Measurements from ENCODE around the gene MCRIP2.
A peak's percentile ranks its signal among the peaks of the same experiment; 100 is the strongest.

The MCRIP2 gene

DNA sequence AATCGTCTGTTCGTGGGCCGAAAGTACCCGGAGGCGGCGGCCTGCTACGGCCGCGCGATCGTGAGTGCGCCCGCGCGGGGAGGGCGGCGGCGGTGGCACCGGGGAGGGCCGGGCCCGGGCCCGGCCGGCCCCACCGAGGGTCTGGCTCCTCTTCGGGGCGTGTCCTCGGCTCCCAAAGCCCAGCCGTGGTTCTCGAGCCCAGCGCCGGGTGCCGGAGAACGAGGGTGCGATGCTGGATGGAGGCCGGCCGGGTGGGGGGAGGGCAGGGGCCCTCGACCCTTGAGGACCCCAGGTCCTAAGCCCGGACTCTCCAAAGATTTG lies 39.0 kb downstream of the MCRIP2 start:
- Histone ChIP-seq H3K9me3 (ENCODE audit: control insufficient read depth, insufficient read depth, low read length) (no peaks in the 10 kb centered on the region), H3F3A (ENCODE audit: control insufficient read depth, insufficient read depth) (no peaks in the 10 kb centered on the region; the same call in 1 of the 2 replicates), H3K36me3 (ENCODE audit: control insufficient read depth, low read length) (peaks cover 39% of the 10 kb centered on the region), H3K27ac (ENCODE audit: low read depth, low read length) (peak overlapping the region; percentile 60), H3K9me2 (replicated peaks; ENCODE audit: control insufficient read depth, low read length) (no peaks in the 10 kb centered on the region), H3K4me1 (ENCODE audit: control insufficient read depth, low read length) (peaks cover 45% of the 10 kb centered on the region), H3K4me2 (ENCODE audit: low read length) (peak overlapping the region; percentile 97), H4K20me1 (ENCODE audit: control insufficient read depth, insufficient read depth, low read depth, low read length) (peaks cover 19% of the 10 kb centered on the region), H3K79me2 (ENCODE audit: control insufficient read depth, low read length) (peaks cover 36% of the 10 kb centered on the region), H3K4me3 (ENCODE audit: low read length) (peak overlapping the region; percentile 98), H3K27me3 (ENCODE audit: control insufficient read depth, low read length) (no peaks in the 10 kb centered on the region)
- TF ChIP-seq EZH2phosphoT487 (IDR thresholded peaks at IDR 0.05; ENCODE audit: borderline replicate concordance, low read length) (no peak), CTCF (IDR thresholded peaks at IDR 0.05; ENCODE audit: low read depth, low read length, poor library complexity, severe bottlenecking) (no peak)

DNA sequence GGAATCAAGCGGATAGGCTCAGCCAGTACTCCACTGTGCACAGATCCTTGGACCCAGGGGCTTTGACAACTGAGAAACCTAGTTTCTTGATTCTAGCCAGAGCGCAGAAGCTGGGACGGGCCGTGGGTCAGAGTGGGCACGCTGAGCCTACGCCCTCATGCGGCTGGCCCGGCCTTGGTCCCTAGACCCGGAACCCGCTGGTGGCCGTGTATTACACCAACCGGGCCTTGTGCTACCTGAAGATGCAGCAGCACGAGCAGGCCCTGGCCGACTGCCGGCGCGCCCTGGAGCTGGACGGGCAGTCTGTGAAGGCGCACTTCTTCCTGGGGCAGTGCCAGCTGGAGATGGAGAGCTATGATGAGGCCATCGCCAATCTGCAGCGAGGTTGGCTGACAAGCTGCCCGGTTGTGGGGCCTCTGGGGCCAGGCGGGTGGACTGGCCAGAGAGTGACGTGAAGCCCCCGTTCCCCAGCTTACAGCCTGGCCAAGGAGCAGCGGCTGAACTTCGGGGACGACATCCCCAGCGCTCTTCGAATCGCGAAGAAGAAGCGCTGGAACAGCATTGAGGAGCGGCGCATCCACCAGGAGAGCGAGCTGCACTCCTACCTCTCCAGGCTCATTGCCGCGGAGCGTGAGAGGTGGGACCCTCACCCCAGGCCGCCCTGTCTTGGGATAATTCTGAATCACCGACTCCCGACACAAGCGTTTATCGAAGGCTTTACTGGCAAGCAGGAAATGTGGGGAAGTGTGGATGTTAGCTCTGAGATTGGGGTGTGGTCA lies 39.5 kb downstream of the MCRIP2 start:
- peaks cover 45% of the 10 kb centered on the region for H3K36me3 ChIP-seq (ENCODE audit: control insufficient read depth, low read length)
- peaks cover 19% of the 10 kb centered on the region for H4K20me1 ChIP-seq (ENCODE audit: control insufficient read depth, insufficient read depth, low read depth, low read length)
- peak overlapping the region; percentile 98 for H3K4me3 ChIP-seq (ENCODE audit: low read length)
- no peaks in the 10 kb centered on the region for H3K9me3 ChIP-seq (ENCODE audit: control insufficient read depth, insufficient read depth, low read length)
- peaks cover 36% of the 10 kb centered on the region for H3K79me2 ChIP-seq (ENCODE audit: control insufficient read depth, low read length)
- TF ChIP-seq EZH2phosphoT487 (IDR thresholded peaks at IDR 0.05; ENCODE audit: borderline replicate concordance, low read length) (no peak), CTCF (IDR thresholded peaks at IDR 0.05; ENCODE audit: low read depth, low read length, poor library complexity, severe bottlenecking) (peak; percentile 40)
- H3F3A ChIP-seq (ENCODE audit: control insufficient read depth, insufficient read depth): no peaks in the 10 kb centered on the region; the same call in 1 of the 2 replicates
- H3K9me2 ChIP-seq (replicated peaks; ENCODE audit: control insufficient read depth, low read length): no peaks in the 10 kb centered on the region
- peak overlapping the region; percentile 97 for H3K4me2 ChIP-seq (ENCODE audit: low read length)
- H3K27ac ChIP-seq (ENCODE audit: low read depth, low read length): peak overlapping the region; percentile 60
- peaks cover 45% of the 10 kb centered on the region for H3K4me1 ChIP-seq (ENCODE audit: control insufficient read depth, low read length)
- H3K27me3 ChIP-seq (ENCODE audit: control insufficient read depth, low read length): no peaks in the 10 kb centered on the region

DNA sequence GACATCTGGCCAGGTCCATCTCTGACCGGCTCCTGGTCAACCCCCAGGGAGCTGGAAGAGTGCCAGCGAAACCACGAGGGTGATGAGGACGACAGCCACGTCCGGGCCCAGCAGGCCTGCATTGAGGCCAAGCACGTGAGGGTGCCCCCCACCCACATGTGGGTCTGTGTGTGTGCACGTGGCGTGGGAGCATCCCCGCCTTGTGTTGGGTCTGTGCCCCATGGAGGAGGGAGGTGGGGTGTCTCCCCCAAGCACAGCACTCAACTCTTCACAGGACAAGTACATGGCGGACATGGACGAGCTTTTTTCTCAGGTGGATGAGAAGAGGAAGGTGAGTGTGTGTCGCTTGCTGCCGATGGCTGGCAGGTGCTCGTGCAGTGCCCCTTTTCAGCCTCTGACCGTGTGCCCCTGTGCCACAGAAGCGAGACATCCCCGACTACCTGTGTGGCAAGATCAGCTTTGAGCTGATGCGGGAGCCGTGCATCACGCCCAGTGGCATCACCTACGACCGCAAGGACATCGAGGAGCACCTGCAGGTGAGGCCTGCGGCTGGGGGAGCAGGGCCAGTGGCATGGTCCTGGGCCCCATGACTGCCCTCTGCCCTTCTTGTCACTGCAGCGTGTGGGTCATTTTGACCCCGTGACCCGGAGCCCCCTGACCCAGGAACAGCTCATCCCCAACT lies 40.3 kb downstream of the MCRIP2 start:
- Histone ChIP-seq H3K79me2 (ENCODE audit: control insufficient read depth, low read length) (peaks cover 36% of the 10 kb centered on the region), H3K9me3 (ENCODE audit: control insufficient read depth, insufficient read depth, low read length) (no peaks in the 10 kb centered on the region), H3K4me2 (ENCODE audit: low read length) (peak overlapping the region; percentile 97), H3K36me3 (ENCODE audit: control insufficient read depth, low read length) (peaks cover 52% of the 10 kb centered on the region), H3K27me3 (ENCODE audit: control insufficient read depth, low read length) (no peaks in the 10 kb centered on the region), H3F3A (ENCODE audit: control insufficient read depth, insufficient read depth) (no peaks in the 10 kb centered on the region; the same call in 1 of the 2 replicates), H3K4me1 (ENCODE audit: control insufficient read depth, low read length) (peaks cover 45% of the 10 kb centered on the region), H3K9me2 (replicated peaks; ENCODE audit: control insufficient read depth, low read length) (no peaks in the 10 kb centered on the region), H3K4me3 (ENCODE audit: low read length) (peak overlapping the region; percentile 98), H4K20me1 (ENCODE audit: control insufficient read depth, insufficient read depth, low read depth, low read length) (peaks cover 19% of the 10 kb centered on the region), H3K27ac (ENCODE audit: low read depth, low read length) (no peak overlapping the region)
- no peak for TF ChIP-seq EZH2phosphoT487 (IDR thresholded peaks at IDR 0.05; ENCODE audit: borderline replicate concordance, low read length)
- TF ChIP-seq CTCF (IDR thresholded peaks at IDR 0.05; ENCODE audit: low read depth, low read length, poor library complexity, severe bottlenecking): no peak
